Trophoblast cell (in vitro differentiated cells and primary cell): ENCODE results near the gene KRTAP22-2.

ENCODE experiments used
- DNase-seq, 2 donors: peaks; one replicate each; pipeline ENCODE4 v3.0.0-alpha.2; 2016
- H2AFZ ChIP-seq: 2 replicates; pipeline ENCODE4 v1.6.1; 2013; ENCODE audit warnings: low read length, moderate library complexity, mild to moderate bottlenecking; ENCODE audit not compliant: insufficient read depth, poor library complexity
- H2AK5ac ChIP-seq: 2 replicates; pipeline ENCODE4 v1.6.1; 2013; ENCODE audit warnings: mild to moderate bottlenecking, low read length
- H2BK120ac ChIP-seq: 2 replicates; pipeline ENCODE4 v1.6.1; 2013; ENCODE audit warnings: low read length, mild to moderate bottlenecking, moderate library complexity; ENCODE audit not compliant: insufficient read depth, poor library complexity
- H2BK12ac ChIP-seq: 2 replicates; pipeline ENCODE4 v1.6.1; 2013; ENCODE audit warnings: mild to moderate bottlenecking, low read length, moderate library complexity
- H2BK5ac ChIP-seq: 2 replicates; pipeline ENCODE4 v1.6.1; 2013; ENCODE audit warnings: low read length, low read depth, moderate library complexity, mild to moderate bottlenecking; ENCODE audit not compliant: poor library complexity
- H3K14ac ChIP-seq: 2 replicates; pipeline ENCODE4 v1.6.1; 2013; ENCODE audit warnings: mild to moderate bottlenecking, low read length
- H3K18ac ChIP-seq: 2 replicates; pipeline ENCODE4 v1.6.1; 2013; ENCODE audit warnings: mild to moderate bottlenecking, low read length
- H3K23ac ChIP-seq: 2 replicates; pipeline ENCODE4 v1.6.1; 2013; ENCODE audit warnings: low read length
- H3K27ac ChIP-seq: 2 replicates; pipeline ENCODE4 v1.5.1; 2013; ENCODE audit warnings: low read depth, mild to moderate bottlenecking, inconsistent platforms, low read length, moderate library complexity
- H3K27me3 ChIP-seq: 2 replicates; pipeline ENCODE4 v1.6.1; 2013; ENCODE audit warnings: inconsistent platforms, mild to moderate bottlenecking, low read length, moderate library complexity; ENCODE audit not compliant: insufficient read depth
- H3K36me3 ChIP-seq, 2 experiments: 1 replicate in 1 of 2; 2 replicates in 1 of 2; pipeline ENCODE4 v1.6.1; 2013; ENCODE audit warnings: low read length in 2 of 2, mild to moderate bottlenecking in 2 of 2, moderate library complexity in 1 of 2; ENCODE audit not compliant: insufficient read depth in 2 of 2, control insufficient read depth in 1 of 2
- H3K4ac ChIP-seq: 2 replicates; pipeline ENCODE4 v1.6.1; 2013; ENCODE audit warnings: low read depth, mild to moderate bottlenecking, low read length, moderate library complexity
- H3K4me1 ChIP-seq, 2 experiments: 1 replicate in 1 of 2; 2 replicates in 1 of 2; pipeline ENCODE4 v1.6.1; 2013; ENCODE audit warnings: low read length in 2 of 2, mild to moderate bottlenecking in 2 of 2, moderate library complexity in 1 of 2; ENCODE audit not compliant: insufficient read depth in 2 of 2, control insufficient read depth in 1 of 2
- H3K4me2 ChIP-seq: 2 replicates; pipeline ENCODE4 v1.6.1; 2013; ENCODE audit warnings: inconsistent platforms, mild to moderate bottlenecking, low read length, moderate library complexity
- H3K4me3 ChIP-seq: 2 replicates; pipeline ENCODE4 v1.5.1; 2013; ENCODE audit warnings: mild to moderate bottlenecking, low read depth, low read length, inconsistent platforms
- H3K79me1 ChIP-seq: one replicate; pipeline ENCODE4 v1.6.1; 2013; ENCODE audit warnings: low read length
- H3K79me2 ChIP-seq: 2 replicates; pipeline ENCODE4 v1.6.1; 2013; ENCODE audit warnings: low read length, mild to moderate bottlenecking; ENCODE audit not compliant: control insufficient read depth, insufficient read depth, poor library complexity
- H3K9ac ChIP-seq: 2 replicates; pipeline ENCODE4 v1.6.1; 2013; ENCODE audit warnings: mild to moderate bottlenecking, low read length
- H3K9me3 ChIP-seq: 2 replicates; pipeline ENCODE4 v1.6.1; 2013; ENCODE audit warnings: low read depth, mild to moderate bottlenecking, control low read depth, inconsistent platforms, low read length; ENCODE audit not compliant: insufficient read depth
- H4K12ac ChIP-seq: 2 replicates; pipeline ENCODE4 v1.6.1; 2013; ENCODE audit warnings: low read depth, mild to moderate bottlenecking, low read length, moderate library complexity
- H4K8ac ChIP-seq: 2 replicates; pipeline ENCODE4 v1.6.1; 2013; ENCODE audit warnings: low read depth, mild to moderate bottlenecking, low read length, moderate library complexity
- H4K91ac ChIP-seq: one replicate; pipeline ENCODE4 v1.6.1; 2013; ENCODE audit warnings: low read depth, mild to moderate bottlenecking, low read length, moderate library complexity
- WGBS: extraction: QIAGEN DNeasy Blood & Tissue Kit; methylation state at CpG from one replicate; pipeline ENCODE4 v1.1.7; 2013; ENCODE audit warnings: missing lambda C conversion rate; ENCODE audit not compliant: insufficient read length, insufficient coverage; ENCODE audit errors: extremely low coverage; 5-methylcytosine and 5-hydroxymethylcytosine counted together

Gene KRTAP22-2

DNA sequence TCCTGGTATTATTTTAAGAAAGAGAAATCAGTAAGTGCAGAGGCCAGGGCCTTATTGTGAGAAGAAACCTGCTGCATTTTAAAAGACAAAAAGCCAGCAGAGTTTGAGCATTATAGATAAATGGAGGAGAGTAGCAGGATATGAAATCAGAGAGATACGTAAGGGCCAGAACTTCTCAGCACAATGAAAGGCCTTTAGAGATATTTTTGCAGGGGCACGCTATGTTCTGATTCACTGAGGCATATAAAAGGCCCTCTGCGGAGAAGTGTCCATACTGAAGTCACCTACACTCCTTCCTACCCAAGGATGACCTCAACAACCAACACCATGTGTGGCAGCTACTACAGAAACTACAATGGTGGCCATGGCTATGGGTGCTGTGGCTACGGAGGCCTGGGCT lies 1.9 kb upstream of the KRTAP22-2 start, which contains the start of gene KRTAP6-3:
KRTAP6-3 (plus strand) TSS at position 301 of the 400 bp plus-strand sequence; CDS start at position 307, 6 bp downstream.
- no peak within 1 kb of the TSS for H3K4me3 ChIP-seq
- H3K4me1 ChIP-seq: no peaks in the 10 kb centered on the region
- DNase-seq: no peak
- H3K9me3 ChIP-seq: no peaks in the 10 kb centered on the region
- no peak within 1 kb of the TSS for H3K14ac ChIP-seq
- H4K12ac ChIP-seq: no peak within 1 kb of the TSS
- H3K4me2 ChIP-seq: no peak within 1 kb of the TSS
- no peak within 1 kb of the TSS for H2AFZ ChIP-seq
- no peak within 1 kb of the TSS for H2AK5ac ChIP-seq
- no peak within 1 kb of the TSS for H2BK5ac ChIP-seq
- no peak within 1 kb of the TSS for H3K27ac ChIP-seq
- no peak within 1 kb of the TSS for H3K4ac ChIP-seq
- no peaks in the 10 kb centered on the region for H3K27me3 ChIP-seq
- H4K91ac ChIP-seq: no peak within 1 kb of the TSS
- no peak within 1 kb of the TSS for H2BK120ac ChIP-seq
- no peaks in the 10 kb centered on the region for H3K36me3 ChIP-seq
- H3K18ac ChIP-seq: no peak within 1 kb of the TSS
- no CpG with 5 or more reads among the region's 4 CpGs for WGBS
- no peak within 1 kb of the TSS for H4K8ac ChIP-seq
- no peak within 1 kb of the TSS for H3K9ac ChIP-seq
- H3K23ac ChIP-seq: no peak within 1 kb of the TSS
- H3K79me1 ChIP-seq: no peaks in the 10 kb centered on the region
- H2BK12ac ChIP-seq: no peak within 1 kb of the TSS
- H3K79me2 ChIP-seq: no peaks in the 10 kb centered on the region

DNA sequence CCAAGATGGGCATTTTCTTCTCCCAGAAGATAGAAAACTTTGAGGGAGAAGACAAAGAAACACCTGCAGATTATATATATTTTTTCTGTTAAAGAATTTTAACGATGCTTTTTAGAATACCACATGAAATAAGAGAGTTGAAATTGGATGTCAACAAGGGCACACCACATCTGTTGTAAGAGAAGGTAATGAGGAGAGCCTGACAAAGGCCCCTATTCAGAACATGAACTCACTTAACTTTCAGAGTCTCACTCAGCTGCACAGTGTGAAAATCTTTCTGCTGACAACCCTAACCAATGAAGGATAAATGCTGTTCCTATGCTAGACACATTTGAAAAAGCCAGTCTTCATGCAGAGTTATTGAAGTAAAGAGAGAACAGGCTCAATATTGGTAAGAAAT lies 7.3 kb downstream of the KRTAP22-2 start:
- Histone ChIP-seq H3K36me3 (no peaks in the 10 kb centered on the region), H2BK120ac (no peak overlapping the region), H3K18ac (no peak overlapping the region), H3K4me2 (no peak overlapping the region), H2BK12ac (no peak overlapping the region), H3K79me2 (no peaks in the 10 kb centered on the region), H3K9me3 (no peaks in the 10 kb centered on the region), H3K27ac (no peak overlapping the region), H3K9ac (no peak overlapping the region), H3K14ac (no peak overlapping the region), H4K8ac (no peak overlapping the region), H3K23ac (no peak overlapping the region), H3K79me1 (no peaks in the 10 kb centered on the region), H3K4me3 (no peak overlapping the region), H4K12ac (no peak overlapping the region), H2AFZ (no peak overlapping the region), H3K27me3 (no peaks in the 10 kb centered on the region), H2AK5ac (no peak overlapping the region), H2BK5ac (no peak overlapping the region), H3K4me1 (no peaks in the 10 kb centered on the region), H3K4ac (no peak overlapping the region), H4K91ac (no peak overlapping the region)
- DNase-seq: no peak
- no CpG with 5 or more reads among the region's 1 CpG for WGBS

DNA sequence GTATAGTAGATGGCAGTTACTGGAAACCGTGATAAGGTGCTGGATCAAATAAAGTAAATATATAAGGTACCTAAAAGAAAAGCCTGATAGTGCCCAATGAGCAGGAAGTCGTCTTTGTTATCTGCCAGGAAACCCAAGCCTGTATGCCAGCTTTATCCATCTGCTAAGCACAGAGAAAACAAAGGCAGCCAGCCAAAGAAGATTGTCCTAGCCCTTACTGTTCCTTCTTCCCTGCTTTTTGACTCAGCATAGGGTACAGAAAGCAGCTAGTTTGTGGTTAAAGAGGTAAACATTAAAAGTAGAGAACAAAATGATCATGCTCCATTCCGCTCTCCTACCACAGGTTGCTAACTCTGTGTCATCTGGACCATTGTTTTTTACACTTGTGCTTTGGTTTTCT lies 10.1 kb downstream of the KRTAP22-2 start:
- no peak overlapping the region for H3K27ac ChIP-seq
- no peak overlapping the region for H3K4ac ChIP-seq
- no peak overlapping the region for H2BK12ac ChIP-seq
- no peaks in the 10 kb centered on the region for H3K9me3 ChIP-seq
- no peak overlapping the region for H3K18ac ChIP-seq
- no peaks in the 10 kb centered on the region for H3K79me2 ChIP-seq
- H2BK5ac ChIP-seq: no peak overlapping the region
- DNase-seq: no peak
- H3K79me1 ChIP-seq: no peaks in the 10 kb centered on the region
- no peak overlapping the region for H3K14ac ChIP-seq
- no peak overlapping the region for H4K8ac ChIP-seq
- H3K4me2 ChIP-seq: no peak overlapping the region
- H4K12ac ChIP-seq: no peak overlapping the region
- no peaks in the 10 kb centered on the region for H3K4me1 ChIP-seq
- H3K23ac ChIP-seq: no peak overlapping the region
- no peaks in the 10 kb centered on the region for H3K36me3 ChIP-seq
- H4K91ac ChIP-seq: no peak overlapping the region
- no CpG with 5 or more reads among the region's 3 CpGs for WGBS
- no peak overlapping the region for H2BK120ac ChIP-seq
- no peaks in the 10 kb centered on the region for H3K27me3 ChIP-seq
- no peak overlapping the region for H2AFZ ChIP-seq
- H3K4me3 ChIP-seq: no peak overlapping the region
- no peak overlapping the region for H2AK5ac ChIP-seq
- no peak overlapping the region for H3K9ac ChIP-seq

DNA sequence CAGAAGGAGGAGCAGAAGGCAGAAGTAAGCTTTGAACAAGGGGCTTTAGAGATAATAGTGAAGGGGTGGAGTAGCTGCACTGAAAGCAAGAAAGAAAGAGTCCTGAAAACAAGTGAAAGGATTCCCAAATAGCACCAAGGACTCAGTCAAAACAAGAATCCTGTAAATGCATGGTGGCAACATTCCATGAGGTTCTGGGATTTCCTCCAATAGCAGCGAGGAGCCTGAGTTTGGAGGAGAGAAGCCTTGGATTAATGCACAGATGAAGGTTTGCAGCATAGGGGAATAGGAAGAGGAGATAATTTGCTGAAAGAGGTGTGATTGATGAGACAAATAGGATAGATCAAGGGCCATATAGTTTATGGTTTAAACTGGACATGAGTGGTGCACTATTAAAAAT lies 10.9 kb downstream of the KRTAP22-2 start:
- no peak for DNase-seq
- no peak overlapping the region for H2BK12ac ChIP-seq
- no peak overlapping the region for H4K12ac ChIP-seq
- H2BK5ac ChIP-seq: no peak overlapping the region
- H3K4me2 ChIP-seq: no peak overlapping the region
- H3K18ac ChIP-seq: no peak overlapping the region
- no peaks in the 10 kb centered on the region for H3K79me2 ChIP-seq
- H3K23ac ChIP-seq: no peak overlapping the region
- no peak overlapping the region for H3K4ac ChIP-seq
- H3K27me3 ChIP-seq: no peaks in the 10 kb centered on the region
- H3K27ac ChIP-seq: no peak overlapping the region
- H3K4me3 ChIP-seq: no peak overlapping the region
- H4K91ac ChIP-seq: no peak overlapping the region
- no peak overlapping the region for H2AK5ac ChIP-seq
- H3K9me3 ChIP-seq: no peaks in the 10 kb centered on the region
- H3K4me1 ChIP-seq: no peaks in the 10 kb centered on the region
- H3K36me3 ChIP-seq: no peaks in the 10 kb centered on the region
- H3K14ac ChIP-seq: no peak overlapping the region
- H4K8ac ChIP-seq: no peak overlapping the region
- no peak overlapping the region for H2BK120ac ChIP-seq
- no peak overlapping the region for H2AFZ ChIP-seq
- no peak overlapping the region for H3K9ac ChIP-seq
- no peaks in the 10 kb centered on the region for H3K79me1 ChIP-seq
- WGBS: no CpG with 5 or more reads among the region's 1 CpG
